Cerebellar cortex (tissue), 1 donor: ENCODE data around the gene DIP2C.

Source experiments
- DNase-seq: peaks from one replicate; pipeline ENCODE4 v3.0.0-alpha.2; 2015; ENCODE audit warnings: low spot score

The DIP2C gene

DNA sequence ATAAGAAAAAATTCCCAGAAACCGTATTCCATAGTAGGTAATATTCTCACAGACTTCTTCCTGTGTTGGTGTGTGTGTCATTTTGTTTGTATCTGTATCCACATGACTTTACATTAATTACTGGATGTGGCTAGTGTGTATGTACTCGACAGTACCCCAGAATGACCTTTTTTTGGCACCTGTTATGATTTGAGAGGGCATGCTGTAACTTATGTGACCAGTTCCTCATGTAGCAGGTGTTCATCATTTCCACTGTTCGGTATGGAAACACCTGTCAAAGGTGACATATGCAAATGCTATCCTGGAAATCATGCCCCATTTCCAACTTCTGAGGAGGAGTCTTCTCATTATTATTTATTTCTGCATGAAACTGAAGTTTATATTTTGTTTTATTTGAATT is 464.9 kb downstream of the DIP2C start:
- DNase-seq, result no peak
